ENCODE data around the gene BTBD19.

BTBD19 gene

DNA sequence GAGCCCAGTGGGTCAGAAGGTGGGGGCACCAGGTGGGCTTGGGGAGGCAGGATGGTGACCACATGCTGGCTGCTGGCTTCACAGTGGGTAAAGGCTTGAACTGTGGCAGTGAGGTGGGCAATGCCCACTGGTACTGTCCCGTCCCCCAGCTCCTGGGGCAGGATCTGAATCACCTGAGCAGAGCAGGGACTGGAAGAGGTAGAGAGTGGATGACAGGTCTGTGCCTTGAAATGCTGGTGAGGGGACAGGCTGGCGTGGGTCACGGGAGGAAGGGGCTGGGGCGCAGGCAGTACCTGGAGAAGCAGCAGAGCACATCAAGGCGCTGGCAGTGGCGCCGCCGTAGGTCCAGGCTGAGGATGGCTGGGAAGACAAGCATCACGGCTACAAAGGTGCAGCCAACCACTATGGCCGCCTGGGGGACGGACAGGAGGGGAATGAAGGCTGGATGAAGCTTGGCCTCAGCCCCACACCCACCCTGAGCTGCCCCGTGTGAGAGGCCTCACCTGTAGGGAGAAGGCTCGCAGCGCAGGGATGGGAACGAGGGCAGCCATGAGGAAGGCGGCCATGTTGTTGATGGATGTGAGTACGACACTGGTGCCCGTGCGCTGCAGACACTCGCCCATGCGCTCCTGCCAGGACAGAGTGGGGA, 19.8 kb downstream of the BTBD19 start:
- ATAC-seq (ENCODE audit: low read depth), result no peak
- H3K4me3 ChIP-seq (ENCODE audit: severe bottlenecking), result no peak overlapping the region

DNA sequence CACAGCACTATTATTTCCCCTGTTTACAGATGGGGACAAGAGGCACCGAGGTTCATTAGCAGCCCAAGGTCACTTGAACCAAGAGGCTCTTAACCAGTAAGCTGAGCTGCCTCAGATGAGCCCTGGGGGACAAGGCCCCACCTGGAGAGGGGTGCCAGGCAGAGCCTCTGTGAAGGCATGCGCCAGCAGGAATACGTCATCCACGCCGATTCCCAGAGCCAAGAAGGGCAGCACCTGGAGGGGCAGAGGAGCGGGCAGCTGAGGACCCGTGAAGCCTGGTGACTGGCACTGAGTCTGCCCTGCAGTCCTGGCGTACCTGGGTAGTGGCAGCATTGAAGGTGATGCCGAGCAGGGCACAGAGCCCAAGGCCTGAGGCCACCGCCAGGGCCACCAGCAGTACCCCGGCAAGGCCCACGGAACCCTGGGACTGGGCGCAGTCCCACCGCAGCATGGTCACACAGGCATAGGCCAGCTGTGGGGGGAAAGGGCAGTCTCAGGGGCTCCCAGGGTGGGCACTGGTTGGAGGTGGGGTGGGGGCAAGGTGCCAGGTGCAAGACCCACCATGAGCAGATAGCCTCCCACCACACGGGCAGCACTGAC, 20.6 kb downstream of the BTBD19 start:
- Histone ChIP-seq H3K27me3 (ENCODE audit: insufficient read depth, poor library complexity, severe bottlenecking) (no peaks in the 10 kb centered on the region), H3K9me3 (ENCODE audit: severe bottlenecking) (no peaks in the 10 kb centered on the region), H3K4me3 (ENCODE audit: severe bottlenecking) (no peak overlapping the region), H3K27ac (ENCODE audit: poor library complexity, severe bottlenecking) (no peak overlapping the region), H3K4me1 (ENCODE audit: insufficient read depth, poor library complexity, severe bottlenecking) (no peaks in the 10 kb centered on the region), H3K36me3 (ENCODE audit: low read depth) (no peaks in the 10 kb centered on the region)
- ATAC-seq (ENCODE audit: low read depth) (no peak), DNase-seq (ENCODE audit: low spot score) (no peak)
- no peak for TF ChIP-seq CTCF (IDR thresholded peaks at IDR 0.05; ENCODE audit: poor library complexity, severe bottlenecking)

More for the DNA sequence above, 19.8 kb downstream of the BTBD19 start:
- Histone ChIP-seq H3K27me3 (ENCODE audit: insufficient read depth, poor library complexity, severe bottlenecking) (no peaks in the 10 kb centered on the region), H3K36me3 (ENCODE audit: low read depth) (no peaks in the 10 kb centered on the region), H3K4me1 (ENCODE audit: insufficient read depth, poor library complexity, severe bottlenecking) (no peaks in the 10 kb centered on the region), H3K9me3 (ENCODE audit: severe bottlenecking) (no peaks in the 10 kb centered on the region), H3K27ac (ENCODE audit: poor library complexity, severe bottlenecking) (no peak overlapping the region)
- DNase-seq (ENCODE audit: low spot score), result no peak
- TF ChIP-seq CTCF (IDR thresholded peaks at IDR 0.05; ENCODE audit: poor library complexity, severe bottlenecking), result no peak

DNA sequence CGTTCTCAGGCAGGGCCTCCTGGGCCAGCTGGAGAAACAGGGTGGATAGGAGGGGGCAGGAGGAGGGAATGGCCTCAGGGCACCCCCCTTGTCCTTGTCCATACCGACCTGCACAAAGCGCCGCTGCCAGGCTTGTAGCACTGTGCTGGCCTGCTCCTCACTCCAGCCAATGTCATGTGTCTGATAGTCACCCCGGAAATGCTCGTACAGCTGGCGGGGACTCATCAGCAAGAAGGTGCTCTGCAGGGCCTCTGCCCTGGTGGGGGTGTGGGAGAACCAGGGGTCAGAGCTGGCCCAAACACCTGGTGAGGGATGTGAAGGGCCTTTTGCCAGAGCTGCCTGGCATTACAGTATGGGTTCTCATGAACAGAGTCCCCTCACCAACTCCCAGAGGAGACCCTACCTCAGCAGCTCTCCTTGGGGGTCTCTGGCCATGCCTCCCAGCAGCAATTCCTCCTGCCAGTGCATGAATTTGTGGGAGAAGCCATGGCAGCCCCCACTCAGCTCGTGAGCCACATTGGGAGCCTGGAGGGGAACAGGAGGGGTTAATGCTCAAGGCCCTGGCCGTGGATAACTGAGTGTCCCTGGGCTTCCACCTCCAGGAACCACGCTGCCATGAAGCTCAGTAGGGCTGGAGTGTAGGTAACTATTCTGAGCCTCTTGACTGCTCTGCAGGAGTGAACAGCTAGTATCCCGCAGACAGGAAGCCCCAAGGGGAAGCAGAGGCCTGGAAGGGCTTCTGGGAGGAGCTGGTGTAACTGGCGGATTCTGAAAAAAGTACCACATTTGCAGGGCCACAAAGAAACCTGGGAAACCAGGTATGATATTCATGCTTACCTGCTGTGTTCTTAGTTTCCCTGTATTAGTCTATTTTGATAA, 21.4 kb downstream of the BTBD19 start:
- H3K4me1 ChIP-seq (ENCODE audit: insufficient read depth, poor library complexity, severe bottlenecking), result no peaks in the 10 kb centered on the region

DNA sequence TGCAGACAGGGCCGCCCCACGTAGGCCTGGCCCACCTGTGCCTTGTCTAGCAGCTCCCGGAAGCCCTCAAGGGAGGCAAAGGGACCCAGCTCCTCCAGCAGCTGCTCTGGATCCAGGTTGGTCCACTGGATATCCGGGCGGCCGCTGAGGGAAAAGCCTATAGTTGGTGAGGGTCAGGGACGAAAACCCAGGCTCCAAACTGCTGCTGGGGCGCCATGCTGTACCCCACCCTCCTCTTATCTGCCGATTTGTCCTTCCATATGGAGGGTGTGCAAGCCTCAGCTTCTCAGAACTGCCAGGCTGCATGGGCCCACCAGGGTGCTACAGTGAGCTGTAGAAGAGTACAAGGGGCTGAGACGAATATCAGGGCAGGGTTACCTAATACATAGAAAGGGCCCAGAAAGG, 22.6 kb downstream of the BTBD19 start:
- DNase-seq (ENCODE audit: low spot score) (no peak), ATAC-seq (ENCODE audit: low read depth) (no peak)
- Histone ChIP-seq H3K9me3 (ENCODE audit: severe bottlenecking) (no peaks in the 10 kb centered on the region), H3K27me3 (ENCODE audit: insufficient read depth, poor library complexity, severe bottlenecking) (no peaks in the 10 kb centered on the region), H3K27ac (ENCODE audit: poor library complexity, severe bottlenecking) (no peak overlapping the region), H3K36me3 (ENCODE audit: low read depth) (no peaks in the 10 kb centered on the region), H3K4me3 (ENCODE audit: severe bottlenecking) (no peak overlapping the region), H3K4me1 (ENCODE audit: insufficient read depth, poor library complexity, severe bottlenecking) (no peaks in the 10 kb centered on the region)
- TF ChIP-seq CTCF (IDR thresholded peaks at IDR 0.05; ENCODE audit: poor library complexity, severe bottlenecking), result no peak

More for the DNA sequence above, 21.4 kb downstream of the BTBD19 start:
- DNase-seq (ENCODE audit: low spot score) (no peak), ATAC-seq (ENCODE audit: low read depth) (no peak)
- H3K27me3 ChIP-seq (ENCODE audit: insufficient read depth, poor library complexity, severe bottlenecking), result no peaks in the 10 kb centered on the region
- no peaks in the 10 kb centered on the region for H3K9me3 ChIP-seq (ENCODE audit: severe bottlenecking)
- no peak overlapping the region for H3K27ac ChIP-seq (ENCODE audit: poor library complexity, severe bottlenecking)
- no peak overlapping the region for H3K4me3 ChIP-seq (ENCODE audit: severe bottlenecking)
- no peak for TF ChIP-seq CTCF (IDR thresholded peaks at IDR 0.05; ENCODE audit: poor library complexity, severe bottlenecking)
- H3K36me3 ChIP-seq (ENCODE audit: low read depth), result no peaks in the 10 kb centered on the region

Measured in RWPE2 (cell line).